Mesothelial cell of epicardium (in vitro differentiated cells): Measurements from ENCODE around the gene OSCP1. TPM values are rescaled to one million over a fixed set of nuclear protein-coding genes. Genes with fewer than 3 reads are reported as not detected.

Experiments
- DNase-seq, 2 experiments: peaks; one replicate each; pipeline ENCODE4 v3.0.0; 2021; ENCODE audit warnings: low spot score in 2 of 2; ENCODE audit not compliant: unreplicated experiment in 2 of 2
- H3K27ac Mint-ChIP-seq: 2 replicates; pipeline ENCODE4 v1.8.0; 2021; ENCODE audit warnings: mixed read lengths
- H3K27me3 Mint-ChIP-seq: 2 replicates; pipeline ENCODE4 v1.8.0; 2021; ENCODE audit warnings: low read depth, mixed read lengths
- H3K36me3 Mint-ChIP-seq: 2 replicates; pipeline ENCODE4 v1.8.0; 2021; ENCODE audit warnings: mixed read lengths
- H3K4me1 Mint-ChIP-seq: 2 replicates; pipeline ENCODE4 v1.8.0; 2021; ENCODE audit warnings: mixed read lengths
- H3K4me3 Mint-ChIP-seq: 2 replicates; pipeline ENCODE4 v1.8.0; 2021; ENCODE audit warnings: mild to moderate bottlenecking, moderate library complexity, mixed read lengths
- H3K9me3 Mint-ChIP-seq: 2 replicates; pipeline ENCODE4 v1.8.0; 2021; ENCODE audit warnings: mixed read lengths
- total RNA-seq: library from RNA; stranded (reverse); gene quantifications from 3 replicates; pipeline ENCODE4 v1.2.1, GENCODE V29; 2021
- TF ChIP-seq, protein P1 (sequence below): fragments of 200-600 bp; sonication (generic); IDR thresholded peaks from one replicate; pipeline ENCODE4 v1.5.0; 2021; ENCODE audit warnings: antibody characterized with exemption; ENCODE audit not compliant: unreplicated experiment

The OSCP1 gene
- total RNA-seq, 1 donor from 2014 or later: 7.0 TPM

DNA sequence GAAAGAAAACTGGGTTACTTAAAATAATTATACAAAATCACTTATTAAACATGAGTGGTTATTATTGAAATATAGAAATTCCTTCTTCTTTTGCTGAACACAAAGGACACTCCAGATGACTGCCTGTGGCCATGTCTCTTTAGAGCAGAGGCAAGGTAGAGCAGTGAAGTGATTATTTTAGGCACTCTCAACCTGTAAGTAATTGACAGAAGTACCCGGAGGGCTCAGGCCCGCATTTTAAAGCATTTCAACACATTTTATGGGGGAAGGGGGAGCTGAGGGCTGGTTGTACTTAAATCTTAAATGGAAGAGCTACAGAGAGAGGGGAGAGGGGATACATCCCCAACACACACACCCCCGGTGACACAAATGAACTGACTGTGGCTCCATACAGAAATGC is 10.2 kb downstream of the OSCP1 start:
- H3K36me3 Mint-ChIP-seq: peaks cover 2% of the 10 kb centered on the region
- TF ChIP-seq, protein P1, sequence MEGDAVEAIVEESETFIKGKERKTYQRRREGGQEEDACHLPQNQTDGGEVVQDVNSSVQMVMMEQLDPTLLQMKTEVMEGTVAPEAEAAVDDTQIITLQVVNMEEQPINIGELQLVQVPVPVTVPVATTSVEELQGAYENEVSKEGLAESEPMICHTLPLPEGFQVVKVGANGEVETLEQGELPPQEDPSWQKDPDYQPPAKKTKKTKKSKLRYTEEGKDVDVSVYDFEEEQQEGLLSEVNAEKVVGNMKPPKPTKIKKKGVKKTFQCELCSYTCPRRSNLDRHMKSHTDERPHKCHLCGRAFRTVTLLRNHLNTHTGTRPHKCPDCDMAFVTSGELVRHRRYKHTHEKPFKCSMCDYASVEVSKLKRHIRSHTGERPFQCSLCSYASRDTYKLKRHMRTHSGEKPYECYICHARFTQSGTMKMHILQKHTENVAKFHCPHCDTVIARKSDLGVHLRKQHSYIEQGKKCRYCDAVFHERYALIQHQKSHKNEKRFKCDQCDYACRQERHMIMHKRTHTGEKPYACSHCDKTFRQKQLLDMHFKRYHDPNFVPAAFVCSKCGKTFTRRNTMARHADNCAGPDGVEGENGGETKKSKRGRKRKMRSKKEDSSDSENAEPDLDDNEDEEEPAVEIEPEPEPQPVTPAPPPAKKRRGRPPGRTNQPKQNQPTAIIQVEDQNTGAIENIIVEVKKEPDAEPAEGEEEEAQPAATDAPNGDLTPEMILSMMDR: no peak
- H3K4me1 Mint-ChIP-seq: peaks cover 38% of the 10 kb centered on the region
- no peak for DNase-seq
- peak overlapping the region; percentile 79 for H3K27ac Mint-ChIP-seq
- no peaks in the 10 kb centered on the region for H3K27me3 Mint-ChIP-seq
- no peaks in the 10 kb centered on the region for H3K9me3 Mint-ChIP-seq
- H3K4me3 Mint-ChIP-seq: no peak overlapping the region

DNA sequence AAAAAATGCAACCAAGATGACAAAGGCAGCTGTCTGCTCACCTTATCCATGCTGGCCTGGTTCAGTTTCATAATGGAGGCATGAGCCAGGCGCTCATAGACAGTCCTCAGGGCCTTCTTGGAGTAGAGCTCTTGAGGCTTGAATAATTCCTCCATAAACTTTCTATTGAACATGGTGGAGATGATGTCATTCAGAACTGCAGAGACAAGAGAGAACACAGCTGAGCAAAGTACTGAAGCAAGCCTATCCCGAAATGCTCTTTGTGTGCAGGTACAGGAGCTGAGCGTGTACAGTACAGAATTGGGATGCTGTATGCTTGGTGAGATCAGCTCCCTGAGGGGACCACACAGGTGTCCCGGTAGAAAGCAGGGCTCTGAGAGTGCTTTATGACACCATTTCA is 11.5 kb downstream of the OSCP1 start:
- Mint-ChIP-seq H3K9me3 (no peaks in the 10 kb centered on the region), H3K4me1 (peaks cover 36% of the 10 kb centered on the region), H3K4me3 (no peak overlapping the region), H3K36me3 (peaks cover 2% of the 10 kb centered on the region), H3K27me3 (no peaks in the 10 kb centered on the region), H3K27ac (peak overlapping the region; percentile 69)
- TF ChIP-seq, protein P1: no peak
- DNase-seq: no peak

DNA sequence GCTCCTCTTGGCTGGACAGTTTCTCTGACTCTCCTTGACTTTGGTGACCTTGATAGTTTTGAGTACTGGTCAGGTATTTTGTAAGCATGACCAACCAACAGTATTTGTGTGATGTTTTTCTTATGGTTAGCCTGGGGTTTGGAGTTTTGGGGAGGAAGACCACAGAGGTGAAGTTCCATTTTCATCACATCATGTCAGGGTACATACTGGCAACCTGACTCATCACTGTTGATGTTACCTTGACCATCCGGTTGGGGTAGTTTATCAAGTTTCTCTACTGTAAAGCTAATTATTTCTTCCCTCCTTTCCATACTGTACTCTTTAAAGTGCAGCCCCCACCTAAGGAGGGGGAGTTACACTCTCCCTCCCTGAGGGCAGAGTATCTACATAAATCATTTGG is 13.4 kb downstream of the OSCP1 start:
- TF ChIP-seq, protein P1: no peak
- Mint-ChIP-seq H3K4me1 (peaks cover 41% of the 10 kb centered on the region), H3K36me3 (peaks cover 2% of the 10 kb centered on the region), H3K4me3 (no peak overlapping the region), H3K27ac (peak overlapping the region; percentile 98), H3K9me3 (no peaks in the 10 kb centered on the region), H3K27me3 (no peaks in the 10 kb centered on the region)
- DNase-seq: no peak

DNA sequence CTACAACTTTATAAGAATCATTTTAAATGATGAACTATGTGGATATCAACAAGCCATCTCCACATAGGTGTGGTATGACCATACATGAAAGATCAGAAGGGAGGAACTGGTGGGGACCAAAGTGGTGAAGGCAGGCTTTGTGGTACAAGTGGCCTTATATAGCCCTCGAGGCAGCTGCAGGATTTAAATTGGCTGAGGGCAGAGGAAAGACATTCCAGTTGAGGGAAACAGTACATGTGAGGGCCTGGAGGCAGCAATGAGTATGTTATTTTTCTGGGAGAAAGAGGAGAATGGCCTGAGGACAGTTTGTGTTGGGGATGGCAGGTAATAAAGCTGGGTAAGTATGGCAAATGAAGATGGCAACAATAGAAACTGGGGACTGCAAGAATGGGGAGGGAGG is 17.1 kb downstream of the OSCP1 start:
- H3K4me1 Mint-ChIP-seq: peaks cover 18% of the 10 kb centered on the region
- peaks cover 9% of the 10 kb centered on the region for H3K36me3 Mint-ChIP-seq

GRCh38 chr1:36432616-36433015 is 17.6 kb downstream of the OSCP1 start:
- TF ChIP-seq, protein P1: no peak
- H3K27me3 Mint-ChIP-seq: no peaks in the 10 kb centered on the region
- H3K4me3 Mint-ChIP-seq: no peak overlapping the region

More for the DNA sequence above, 17.1 kb downstream of the OSCP1 start:
- TF ChIP-seq, protein P1: no peak
- peak overlapping the region; percentile 4 for H3K27ac Mint-ChIP-seq
- DNase-seq: no peak
- H3K4me3 Mint-ChIP-seq: no peak overlapping the region
- no peaks in the 10 kb centered on the region for H3K9me3 Mint-ChIP-seq
- no peaks in the 10 kb centered on the region for H3K27me3 Mint-ChIP-seq

GRCh38 chr1:36425791-36426190 is 24.5 kb downstream of the OSCP1 start:
- no peaks in the 10 kb centered on the region for H3K27me3 Mint-ChIP-seq
- TF ChIP-seq, protein P1: no peak
- peaks cover 2% of the 10 kb centered on the region for H3K4me1 Mint-ChIP-seq
- no peak for DNase-seq
- H3K27ac Mint-ChIP-seq: no peak overlapping the region
- no peak overlapping the region for H3K4me3 Mint-ChIP-seq
- H3K9me3 Mint-ChIP-seq: no peaks in the 10 kb centered on the region
- peaks cover 10% of the 10 kb centered on the region for H3K36me3 Mint-ChIP-seq

More at GRCh38 chr1:36432616-36433015, 17.6 kb downstream of the OSCP1 start:
- Mint-ChIP-seq H3K4me1 (peaks cover 18% of the 10 kb centered on the region), H3K36me3 (peaks cover 9% of the 10 kb centered on the region), H3K9me3 (no peaks in the 10 kb centered on the region), H3K27ac (no peak overlapping the region)
- no peak for DNase-seq
